Ramos (cell line): ENCODE measurements around the gene RAB39B.

Source experiments
- in situ Hi-C: fragments of 300-500 bp; cut with MboI; formaldehyde crosslinking; loops from one replicate; pipeline ENCODE4 v1.14.3; 2022; ENCODE audit warnings: low sequenced_read_pairs; ENCODE audit not compliant: unreplicated experiment

RAB39B gene

DNA sequence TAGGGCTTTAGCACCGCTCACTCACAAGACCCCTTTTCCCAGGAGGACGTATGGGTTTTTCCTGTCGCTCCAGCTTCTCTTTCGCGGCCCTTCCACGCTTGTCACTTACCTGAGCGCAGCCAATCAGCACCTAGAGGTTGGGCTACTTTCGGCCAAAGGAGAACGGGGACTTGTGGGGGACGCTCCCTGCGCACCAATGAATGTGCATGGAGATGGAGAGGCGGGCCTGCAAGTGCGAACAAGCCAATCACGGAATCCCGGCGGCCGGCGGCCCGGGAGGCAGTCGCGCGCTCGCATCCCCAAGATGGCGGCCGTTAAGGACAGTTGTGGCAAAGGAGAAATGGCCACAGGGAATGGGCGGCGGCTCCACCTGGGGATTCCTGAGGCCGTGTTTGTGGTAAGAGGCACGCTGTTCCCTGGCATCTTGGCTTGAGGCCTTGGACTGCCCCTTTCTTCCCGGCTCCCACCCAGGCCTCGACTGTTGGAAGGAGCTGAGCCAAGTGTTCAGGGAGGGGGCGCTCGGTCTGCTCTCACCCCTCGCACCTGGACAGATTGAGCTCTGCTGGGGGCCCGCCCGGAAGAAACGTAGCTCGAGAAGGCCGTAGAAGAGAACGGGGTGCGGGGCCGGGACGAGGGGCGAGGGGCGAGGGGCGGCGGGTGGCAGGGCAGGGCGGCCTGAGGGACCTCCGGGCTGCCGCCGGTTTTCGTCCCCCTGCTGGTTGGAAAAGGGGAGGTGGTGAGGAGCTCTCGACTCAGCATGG, 47.9 kb downstream of the RAB39B start, which contains the start of gene VBP1:
Gene VBP1, plus strand, starts transcription at position 282 of the 761 bp plus-strand sequence. Its CDS starts 23 bp downstream, at position 305.
- in situ Hi-C loops: no loop called here

- in situ Hi-C loops: no loop called here
Measured at GRCh38 chrX:155215443-155216178, 48.7 kb downstream of the RAB39B start.

- in situ Hi-C loops: no loop called here
Measured at GRCh38 chrX:155213731-155214130, 50.6 kb downstream of the RAB39B start.

- in situ Hi-C loops: no loop called here
Measured at GRCh38 chrX:155211208-155211607, 53.1 kb downstream of the RAB39B start.
